GM19467 (cell line): ENCODE data around the gene ZNF484.
"Not testable (repeated sequence)": the region's sequence is repeated elsewhere in the genome, so short reads cannot be mapped to it uniquely, and the experiment has no call there.

Experiments
- ATAC-seq: cut with Tn5 transposase; IDR thresholded peaks from one replicate; pipeline ENCODE4 v1.9.1; 2021; ENCODE audit warnings: mild to moderate bottlenecking, moderate library complexity; ENCODE audit not compliant: unreplicated experiment

The ZNF484 gene

GRCh38 chr9:92877531-92878430 is at the start of gene ZNF484:
TSS of gene ZNF484 (minus strand) at chr9:92878038. CDS start at chr9:92875029, 3,009 bp downstream.
- peak; percentile 99 for ATAC-seq

- no peak for ATAC-seq
Measured at GRCh38 chr9:92920437-92920836, 42.6 kb upstream of the ZNF484 start.

GRCh38 chr9:92917176-92917800 is 39.5 kb upstream of the ZNF484 start:
- no peak for ATAC-seq

- ATAC-seq = no peak
Measured at GRCh38 chr9:92911511-92912475, 34.0 kb upstream of the ZNF484 start.

- ATAC-seq = not testable (repeated sequence)
Measured at GRCh38 chr9:92905137-92905536, 27.3 kb upstream of the ZNF484 start.

GRCh38 chr9:92897323-92897722 is 19.5 kb upstream of the ZNF484 start:
- no peak for ATAC-seq

GRCh38 chr9:92895812-92896436 is 18.1 kb upstream of the ZNF484 start:
- no peak for ATAC-seq

GRCh38 chr9:92894711-92895362 is 17.0 kb upstream of the ZNF484 start:
- ATAC-seq = no peak

- ATAC-seq = not testable (repeated sequence)
Measured at GRCh38 chr9:92893916-92894610, 16.2 kb upstream of the ZNF484 start.

GRCh38 chr9:92892276-92892675 is 14.4 kb upstream of the ZNF484 start:
- not testable (repeated sequence) for ATAC-seq

GRCh38 chr9:92890761-92891160 is 12.9 kb upstream of the ZNF484 start:
- ATAC-seq = no peak

GRCh38 chr9:92887880-92888338 is 10.1 kb upstream of the ZNF484 start:
- no peak for ATAC-seq

- not testable (repeated sequence) for ATAC-seq
Measured at GRCh38 chr9:92886846-92887610, 9.2 kb upstream of the ZNF484 start.

GRCh38 chr9:92883666-92884405 is 6.0 kb upstream of the ZNF484 start:
- not testable (repeated sequence) for ATAC-seq

GRCh38 chr9:92882276-92882675 is 4.4 kb upstream of the ZNF484 start:
- no peak for ATAC-seq

GRCh38 chr9:92875373-92875772 is 2.5 kb downstream of the ZNF484 start:
- no peak for ATAC-seq

GRCh38 chr9:92870289-92870688 is 7.5 kb downstream of the ZNF484 start:
- ATAC-seq = no peak

- ATAC-seq = not testable (repeated sequence)
Measured at GRCh38 chr9:92866600-92866999, 11.2 kb downstream of the ZNF484 start.
